Measurements from ENCODE around the gene GPM6B.
"Not testable (repeated sequence)": the region's sequence is repeated elsewhere in the genome, so short reads cannot be mapped to it uniquely, and the experiment has no call there.

Gene GPM6B

GRCh38 chrX:13726583-13726982, 90.3 kb downstream of the GPM6B start:
- DNase-seq (ENCODE audit: low read depth): not testable (repeated sequence)

GRCh38 chrX:13724878-13725277, 92.0 kb downstream of the GPM6B start:
- DNase-seq (ENCODE audit: low read depth): not testable (repeated sequence)

- DNase-seq (ENCODE audit: low read depth): no peak
Measured at GRCh38 chrX:13721819-13722519, 94.9 kb downstream of the GPM6B start.

- no peak for DNase-seq (ENCODE audit: low read depth)
Measured at GRCh38 chrX:13721371-13721770, 95.5 kb downstream of the GPM6B start.

All from HS-27A (cell line).